ENCODE measurements around the gene DLG3. TPM values are rescaled to one million over a fixed set of nuclear protein-coding genes. Genes with fewer than 3 reads are reported as not detected.

Gene DLG3
- polyA plus RNA-seq (2011; rRNA removed): 11.2 and 12.8 TPM in 2 replicates
- 1.9 and 2.3 TPM in 2 replicates for polyA plus RNA-seq (2012; cell fraction: cytosol; rRNA removed)
- polyA plus RNA-seq (2012; cell fraction: nucleus; rRNA removed): 1.4 and 1.8 TPM in 2 replicates
- 3.0 to 3.2 TPM (median 3.1 TPM) in 3 replicates for polyA plus RNA-seq (2017; fragmentation: RNase III; extraction: RNeasy Plus Mini Kit Qiagen cat#74134 plus additional on column Dnase treatment)
- 7.1 and 7.8 TPM in 2 replicates for polyA minus RNA-seq (2011; rRNA and poly(A)+ RNA removed)

DNA sequence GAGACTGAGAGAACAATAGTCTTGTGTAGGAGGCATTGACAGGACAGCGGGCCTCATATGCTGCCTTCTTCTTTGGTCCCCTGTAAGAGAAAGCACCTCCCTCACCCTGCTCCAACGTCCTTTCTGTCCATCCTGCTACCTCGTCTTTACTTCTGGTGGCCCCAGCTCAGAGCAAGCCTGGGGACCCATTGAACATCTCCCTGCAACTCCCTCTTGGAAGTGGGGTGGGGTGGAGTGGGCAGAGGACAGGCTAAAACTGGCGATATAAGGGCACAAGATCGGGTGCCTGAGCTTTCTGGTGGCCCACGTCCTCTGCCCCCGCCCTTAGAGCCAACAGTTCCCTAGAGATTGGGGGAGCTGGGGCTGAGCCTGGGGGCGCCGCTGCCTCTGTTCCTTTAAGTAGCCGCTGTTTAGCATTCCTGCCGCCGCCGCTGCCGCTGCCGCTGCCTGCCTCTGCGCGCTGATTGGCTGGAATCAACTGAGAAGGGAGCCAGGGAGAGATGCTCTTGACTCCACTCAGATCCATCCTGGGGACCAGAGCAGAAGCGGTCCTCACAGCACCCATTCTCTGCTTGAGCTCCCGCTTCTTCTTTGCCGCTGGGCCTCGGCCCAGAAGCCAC is at the start of gene DLG3:
TSS of gene DLG3 (plus strand) at position 510 of the 620 bp plus-strand sequence. CDS start 367 bp downstream, outside the sequence.
- ATAC-seq (peak; percentile 72 to 82), FAIRE-seq (no peak), DNase-seq (ENCODE audit: low read depth in 1 of 2, low spot score in 1 of 2) (peak; percentile 33 to 42)
- H3K4me2 ChIP-seq: peak within 1 kb of the TSS; percentile 95
- TF ChIP-seq FOXS1 (CRISPR knock-in tag; IDR thresholded peaks at IDR 0.05) (no peak), EHMT2 (IDR thresholded peaks at IDR 0.05; ENCODE audit: low read depth) (no peak), ESRRA (IDR thresholded peaks at IDR 0.05; ENCODE audit: borderline replicate concordance, low read length) (no peak), RCOR1 (IDR thresholded peaks at IDR 0.05; ENCODE audit: low read depth, low read length) (no peak), HDAC2 (IDR thresholded peaks at IDR 0.05) (no peak), NPAS2 (CRISPR knock-in tag; IDR thresholded peaks at IDR 0.05; ENCODE audit: borderline replicate concordance) (no peak), CEBPB (IDR thresholded peaks at IDR 0.05) (no peak), CBX8 (IDR thresholded peaks at IDR 0.05) (no peak), FOSL2 (IDR thresholded peaks at IDR 0.05) (no peak), FOSL2 (CRISPR knock-in tag; IDR thresholded peaks at IDR 0.05) (no peak), JUN (IDR thresholded peaks at IDR 0.05) (no peak), PHF8 (IDR thresholded peaks at IDR 0.05; ENCODE audit: borderline replicate concordance, low read depth) (no peak), BHLHE40 (IDR thresholded peaks at IDR 0.05; ENCODE audit: low read depth, low read length) (no peak), CHD2 (IDR thresholded peaks at IDR 0.05; ENCODE audit: low read length, partially characterized antibody) (no peak), HOXA7 (CRISPR knock-in tag; IDR thresholded peaks at IDR 0.05) (no peak), RAD21 (conservative IDR thresholded peaks at IDR 0.05 in 1 of 2, IDR thresholded peaks at IDR 0.05 in 1 of 2) (no peak), RNF2 (IDR thresholded peaks at IDR 0.05; ENCODE audit: borderline replicate concordance, low read depth) (no peak), FOSB (CRISPR knock-in tag; IDR thresholded peaks at IDR 0.05) (no peak)
- TF ChIP-seq, protein P1, sequence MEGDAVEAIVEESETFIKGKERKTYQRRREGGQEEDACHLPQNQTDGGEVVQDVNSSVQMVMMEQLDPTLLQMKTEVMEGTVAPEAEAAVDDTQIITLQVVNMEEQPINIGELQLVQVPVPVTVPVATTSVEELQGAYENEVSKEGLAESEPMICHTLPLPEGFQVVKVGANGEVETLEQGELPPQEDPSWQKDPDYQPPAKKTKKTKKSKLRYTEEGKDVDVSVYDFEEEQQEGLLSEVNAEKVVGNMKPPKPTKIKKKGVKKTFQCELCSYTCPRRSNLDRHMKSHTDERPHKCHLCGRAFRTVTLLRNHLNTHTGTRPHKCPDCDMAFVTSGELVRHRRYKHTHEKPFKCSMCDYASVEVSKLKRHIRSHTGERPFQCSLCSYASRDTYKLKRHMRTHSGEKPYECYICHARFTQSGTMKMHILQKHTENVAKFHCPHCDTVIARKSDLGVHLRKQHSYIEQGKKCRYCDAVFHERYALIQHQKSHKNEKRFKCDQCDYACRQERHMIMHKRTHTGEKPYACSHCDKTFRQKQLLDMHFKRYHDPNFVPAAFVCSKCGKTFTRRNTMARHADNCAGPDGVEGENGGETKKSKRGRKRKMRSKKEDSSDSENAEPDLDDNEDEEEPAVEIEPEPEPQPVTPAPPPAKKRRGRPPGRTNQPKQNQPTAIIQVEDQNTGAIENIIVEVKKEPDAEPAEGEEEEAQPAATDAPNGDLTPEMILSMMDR (IDR thresholded peaks at IDR 0.05): no peak
- TF ChIP-seq, protein P2, sequence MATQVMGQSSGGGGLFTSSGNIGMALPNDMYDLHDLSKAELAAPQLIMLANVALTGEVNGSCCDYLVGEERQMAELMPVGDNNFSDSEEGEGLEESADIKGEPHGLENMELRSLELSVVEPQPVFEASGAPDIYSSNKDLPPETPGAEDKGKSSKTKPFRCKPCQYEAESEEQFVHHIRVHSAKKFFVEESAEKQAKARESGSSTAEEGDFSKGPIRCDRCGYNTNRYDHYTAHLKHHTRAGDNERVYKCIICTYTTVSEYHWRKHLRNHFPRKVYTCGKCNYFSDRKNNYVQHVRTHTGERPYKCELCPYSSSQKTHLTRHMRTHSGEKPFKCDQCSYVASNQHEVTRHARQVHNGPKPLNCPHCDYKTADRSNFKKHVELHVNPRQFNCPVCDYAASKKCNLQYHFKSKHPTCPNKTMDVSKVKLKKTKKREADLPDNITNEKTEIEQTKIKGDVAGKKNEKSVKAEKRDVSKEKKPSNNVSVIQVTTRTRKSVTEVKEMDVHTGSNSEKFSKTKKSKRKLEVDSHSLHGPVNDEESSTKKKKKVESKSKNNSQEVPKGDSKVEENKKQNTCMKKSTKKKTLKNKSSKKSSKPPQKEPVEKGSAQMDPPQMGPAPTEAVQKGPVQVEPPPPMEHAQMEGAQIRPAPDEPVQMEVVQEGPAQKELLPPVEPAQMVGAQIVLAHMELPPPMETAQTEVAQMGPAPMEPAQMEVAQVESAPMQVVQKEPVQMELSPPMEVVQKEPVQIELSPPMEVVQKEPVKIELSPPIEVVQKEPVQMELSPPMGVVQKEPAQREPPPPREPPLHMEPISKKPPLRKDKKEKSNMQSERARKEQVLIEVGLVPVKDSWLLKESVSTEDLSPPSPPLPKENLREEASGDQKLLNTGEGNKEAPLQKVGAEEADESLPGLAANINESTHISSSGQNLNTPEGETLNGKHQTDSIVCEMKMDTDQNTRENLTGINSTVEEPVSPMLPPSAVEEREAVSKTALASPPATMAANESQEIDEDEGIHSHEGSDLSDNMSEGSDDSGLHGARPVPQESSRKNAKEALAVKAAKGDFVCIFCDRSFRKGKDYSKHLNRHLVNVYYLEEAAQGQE (IDR thresholded peaks at IDR 0.05): no peak
- TF ChIP-seq, protein P3, sequence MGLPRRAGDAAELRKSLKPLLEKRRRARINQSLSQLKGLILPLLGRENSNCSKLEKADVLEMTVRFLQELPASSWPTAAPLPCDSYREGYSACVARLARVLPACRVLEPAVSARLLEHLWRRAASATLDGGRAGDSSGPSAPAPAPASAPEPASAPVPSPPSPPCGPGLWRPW (IDR thresholded peaks at IDR 0.05): no peak
- H3K4me3 ChIP-seq: peak within 1 kb of the TSS; percentile 47
- POLR2A ChIA-PET: interaction anchor here (0.8 kb wide), 1 partner anchor 10 kb away, joined by 3 read pairs; no protein-coding TSS in a partner anchor
- H3K9me3 ChIP-seq: no peaks in the 10 kb centered on the region
- CTCF ChIA-PET: interaction anchor here (1.2 to 3.9 kb wide), 4 partner anchors 9 to 220 kb away, joined by 3 to 29 read pairs (median 18); no protein-coding TSS in a partner anchor
- H3K4me1 ChIP-seq: 0 out of 3 replicates have a peak, but pooled peaks cover 4% of the 10 kb centered on the region
- peak within 1 kb of the TSS in 1 of 2 experiments; percentile 42; a peak in 3 of 6 replicates for H3K27ac ChIP-seq
- WGBS (ENCODE audit: missing lambda C conversion rate): 21% methylated on average over 8 of the region's 21 CpGs
